Hepatocyte (in vitro differentiated cells): ENCODE data around the gene KIAA1755.

Experiments
- CTCF ChIP-seq: fragments of 200-600 bp; sonication (generic); IDR thresholded peaks from 2 replicates; pipeline ENCODE4 v1.5.1; 2016; ENCODE audit warnings: antibody characterized with exemption, mild to moderate bottlenecking; ENCODE audit not compliant: poor library complexity
- EZH2 ChIP-seq: fragments of 200-600 bp; sonication (generic); IDR thresholded peaks from 2 replicates; pipeline ENCODE4 v1.6.1; 2016; ENCODE audit warnings: antibody characterized with exemption, mild to moderate bottlenecking, borderline replicate concordance
- EZH2phosphoT487 ChIP-seq: fragments of 200-600 bp; sonication (generic); IDR thresholded peaks from one replicate; pipeline ENCODE4 v1.6.1; 2018; ENCODE audit warnings: antibody characterized with exemption, mild to moderate bottlenecking, low read depth, moderate library complexity; ENCODE audit not compliant: unreplicated experiment, severe bottlenecking

DNA sequence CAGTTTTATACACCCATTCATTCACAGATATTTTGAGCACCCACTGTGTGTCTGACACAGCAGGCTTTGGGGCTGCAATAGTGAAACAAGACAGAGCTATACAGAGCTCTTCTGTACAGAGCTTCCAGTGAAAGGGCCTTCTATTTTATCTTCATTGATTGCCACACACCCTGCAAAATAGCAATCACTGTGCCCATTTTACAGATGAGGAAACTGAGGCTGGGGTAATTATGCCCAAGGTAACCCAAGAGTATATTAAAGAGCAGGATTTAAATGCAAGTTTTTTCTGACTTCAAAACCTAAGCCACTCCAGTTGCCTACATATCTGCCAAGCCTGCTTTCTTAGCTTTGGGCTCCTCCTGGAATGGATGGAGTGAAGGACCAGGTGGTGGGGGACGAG lies 47.9 kb upstream of the KIAA1755 start:
- TF ChIP-seq CTCF (no peak), EZH2 (no peak), EZH2phosphoT487 (no peak)
